Type B pancreatic cell (in vitro differentiated cells): ENCODE data around the gene CD4. TPM values are rescaled to one million over a fixed set of nuclear protein-coding genes. Genes with fewer than 3 reads are reported as not detected.
"Not testable (repeated sequence)": the region's sequence is repeated elsewhere in the genome, so short reads cannot be mapped to it uniquely, and the experiment has no call there.

Source experiments
- DNase-seq: peaks from one replicate; pipeline ENCODE4 v3.0.0; 2021; ENCODE audit warnings: mixed read lengths; ENCODE audit not compliant: unreplicated experiment; ENCODE audit errors: extremely low spot score
- H3K27ac Mint-ChIP-seq: 2 replicates; pipeline ENCODE4 v1.8.0; 2021; ENCODE audit warnings: mild to moderate bottlenecking, mixed read lengths
- H3K27me3 Mint-ChIP-seq: 2 replicates; pipeline ENCODE4 v1.8.0; 2021; ENCODE audit warnings: mixed read lengths
- H3K36me3 Mint-ChIP-seq: 2 replicates; pipeline ENCODE4 v1.8.0; 2021; ENCODE audit warnings: mixed read lengths
- H3K4me1 Mint-ChIP-seq: one replicate; pipeline ENCODE4 v1.8.0; 2021; ENCODE audit warnings: mixed read lengths; ENCODE audit not compliant: unreplicated experiment
- H3K4me3 Mint-ChIP-seq: 2 replicates; pipeline ENCODE4 v1.8.0; 2021; ENCODE audit warnings: mild to moderate bottlenecking, mixed read lengths
- H3K9me3 Mint-ChIP-seq: 2 replicates; pipeline ENCODE4 v1.8.0; 2021; ENCODE audit warnings: mixed read lengths
- total RNA-seq: library from RNA; stranded (reverse); gene quantifications from 2 replicates; pipeline ENCODE4 v1.2.1, GENCODE V29; 2021; ENCODE audit warnings: low replicate concordance
- TF ChIP-seq, protein P1 (sequence below): fragments of 200-600 bp; sonication (generic); conservative IDR thresholded peaks from 2 replicates; pipeline ENCODE4 v1.5.0; 2021; ENCODE audit warnings: antibody characterized with exemption, mild to moderate bottlenecking

CD4 gene
- total RNA-seq, 1 donor from 2014 or later, result 0.65 TPM

DNA sequence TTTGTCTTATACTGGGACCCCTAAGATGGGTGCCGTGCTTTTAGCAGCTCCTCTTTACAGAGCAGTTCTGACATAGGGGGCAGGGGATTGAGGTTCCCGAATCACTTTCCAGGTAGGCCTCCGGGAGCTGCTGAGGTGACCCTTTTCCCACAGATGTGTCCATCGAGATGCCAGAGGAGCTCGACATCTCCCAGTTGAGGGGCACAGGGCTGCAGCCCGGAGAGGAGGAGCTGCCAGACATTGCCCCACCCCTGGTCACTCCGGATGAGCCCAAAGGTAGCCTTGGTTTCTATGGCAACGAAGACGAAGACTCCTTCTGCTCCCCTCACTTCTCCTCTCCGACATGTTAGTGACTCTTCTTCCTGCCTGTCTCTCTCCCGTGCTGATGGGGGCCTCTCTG is 73.7 kb downstream of the CD4 start:
- Mint-ChIP-seq H3K36me3 (peaks cover 41% of the 10 kb centered on the region), H3K4me1 (peaks cover 5% of the 10 kb centered on the region), H3K27me3 (no peaks in the 10 kb centered on the region), H3K9me3 (no peaks in the 10 kb centered on the region), H3K27ac (no peak overlapping the region), H3K4me3 (no peak overlapping the region)
- TF ChIP-seq, protein P1, sequence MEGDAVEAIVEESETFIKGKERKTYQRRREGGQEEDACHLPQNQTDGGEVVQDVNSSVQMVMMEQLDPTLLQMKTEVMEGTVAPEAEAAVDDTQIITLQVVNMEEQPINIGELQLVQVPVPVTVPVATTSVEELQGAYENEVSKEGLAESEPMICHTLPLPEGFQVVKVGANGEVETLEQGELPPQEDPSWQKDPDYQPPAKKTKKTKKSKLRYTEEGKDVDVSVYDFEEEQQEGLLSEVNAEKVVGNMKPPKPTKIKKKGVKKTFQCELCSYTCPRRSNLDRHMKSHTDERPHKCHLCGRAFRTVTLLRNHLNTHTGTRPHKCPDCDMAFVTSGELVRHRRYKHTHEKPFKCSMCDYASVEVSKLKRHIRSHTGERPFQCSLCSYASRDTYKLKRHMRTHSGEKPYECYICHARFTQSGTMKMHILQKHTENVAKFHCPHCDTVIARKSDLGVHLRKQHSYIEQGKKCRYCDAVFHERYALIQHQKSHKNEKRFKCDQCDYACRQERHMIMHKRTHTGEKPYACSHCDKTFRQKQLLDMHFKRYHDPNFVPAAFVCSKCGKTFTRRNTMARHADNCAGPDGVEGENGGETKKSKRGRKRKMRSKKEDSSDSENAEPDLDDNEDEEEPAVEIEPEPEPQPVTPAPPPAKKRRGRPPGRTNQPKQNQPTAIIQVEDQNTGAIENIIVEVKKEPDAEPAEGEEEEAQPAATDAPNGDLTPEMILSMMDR, result no peak
- no peak for DNase-seq

DNA sequence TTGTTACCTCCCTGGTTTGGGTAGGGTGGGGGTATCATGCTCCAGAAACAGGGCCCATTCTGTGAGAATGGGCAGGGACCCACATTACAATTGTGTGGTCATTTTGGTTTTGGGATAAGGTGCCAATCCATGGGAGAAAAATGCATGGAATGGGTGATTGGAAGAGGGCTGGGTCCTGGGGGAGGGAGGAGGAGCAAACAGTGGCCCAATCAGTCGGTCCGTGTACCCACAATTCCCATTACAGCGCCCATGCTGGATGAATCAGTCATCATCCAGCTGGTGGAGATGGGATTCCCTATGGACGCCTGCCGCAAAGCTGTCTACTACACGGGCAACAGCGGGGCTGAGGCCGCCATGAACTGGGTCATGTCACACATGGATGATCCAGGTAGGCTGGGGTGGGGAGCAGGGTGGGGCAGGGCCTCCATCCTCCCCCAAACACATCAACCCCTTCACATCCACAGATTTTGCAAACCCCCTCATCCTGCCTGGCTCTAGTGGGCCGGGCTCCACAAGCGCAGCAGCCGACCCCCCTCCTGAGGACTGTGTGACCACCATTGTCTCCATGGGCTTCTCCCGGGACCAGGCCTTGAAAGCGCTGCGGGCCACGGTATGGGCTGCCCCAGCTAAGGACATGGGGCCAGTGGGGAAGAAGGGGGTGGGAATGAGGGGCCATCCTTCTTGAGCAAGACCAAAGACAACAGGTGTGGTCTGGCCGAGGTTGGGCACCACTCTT is 74.4 kb downstream of the CD4 start:
- Mint-ChIP-seq H3K27me3 (no peaks in the 10 kb centered on the region), H3K4me1 (peaks cover 9% of the 10 kb centered on the region), H3K9me3 (no peaks in the 10 kb centered on the region), H3K27ac (no peak overlapping the region), H3K4me3 (no peak overlapping the region), H3K36me3 (peaks cover 41% of the 10 kb centered on the region)
- TF ChIP-seq, protein P1, result no peak
- no peak for DNase-seq

DNA sequence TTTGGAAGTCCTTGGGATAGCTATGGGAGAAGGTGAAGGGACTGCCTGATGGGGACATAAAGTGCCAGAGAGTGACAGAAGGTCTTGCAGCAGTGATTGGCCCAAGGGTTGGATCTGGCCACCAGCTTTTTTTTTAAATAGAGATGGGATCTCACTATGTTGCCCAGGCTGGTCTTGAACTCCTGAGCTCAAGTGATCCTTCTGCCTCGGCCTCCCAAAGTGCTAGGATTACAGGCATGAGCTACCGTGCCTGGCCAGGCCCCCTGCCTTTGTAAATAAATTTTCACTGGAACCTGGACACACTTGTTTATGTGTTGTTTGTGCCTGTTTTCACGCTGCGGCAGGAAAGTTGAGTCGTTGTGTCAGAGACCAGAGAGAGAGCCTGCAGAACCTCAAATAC is 76.0 kb downstream of the CD4 start:
- not testable (repeated sequence) for H3K27ac Mint-ChIP-seq, DNase-seq, H3K27me3 Mint-ChIP-seq, H3K9me3 Mint-ChIP-seq
- peaks cover 18% of the 10 kb centered on the region for H3K4me1 Mint-ChIP-seq
- peak overlapping the region; percentile 70 for H3K4me3 Mint-ChIP-seq
- peaks cover 52% of the 10 kb centered on the region for H3K36me3 Mint-ChIP-seq

DNA sequence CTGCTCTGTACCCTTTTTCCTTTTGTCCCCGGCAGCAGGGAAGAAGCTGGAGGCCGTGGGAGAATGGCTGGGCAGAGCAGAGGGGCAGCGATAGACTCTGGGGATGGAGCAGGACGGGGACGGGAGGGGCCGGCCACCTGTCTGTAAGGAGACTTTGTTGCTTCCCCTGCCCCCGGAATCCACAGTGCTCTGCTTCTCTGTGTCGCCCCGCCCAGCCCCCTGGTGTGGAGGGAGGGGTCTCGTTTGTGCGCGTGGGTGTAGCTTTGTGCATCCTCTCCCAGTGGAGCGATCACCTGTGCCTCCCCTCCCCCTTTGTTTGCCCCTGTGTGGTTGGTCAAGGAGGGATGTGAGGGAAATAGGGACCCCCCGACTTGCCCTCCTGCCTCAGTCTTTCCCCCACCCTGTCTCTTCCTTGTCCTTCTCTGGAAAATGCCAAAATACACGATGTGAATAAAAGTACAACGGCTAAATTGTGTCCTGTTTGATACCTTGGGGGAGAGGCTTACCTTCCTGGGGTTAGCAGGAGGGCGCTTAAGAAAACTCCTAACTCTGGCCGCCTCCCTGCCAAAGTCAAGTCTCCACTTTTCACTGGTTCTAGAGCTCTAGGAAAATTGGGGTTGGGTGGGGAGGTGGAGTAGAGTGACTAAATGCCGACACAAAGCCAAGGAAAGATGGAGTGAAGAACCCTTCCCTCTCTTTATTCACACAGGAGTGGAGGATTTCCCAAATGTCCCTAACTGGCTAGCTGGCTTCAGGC is 77.0 kb downstream of the CD4 start:
- TF ChIP-seq, protein P1, result no peak
- Mint-ChIP-seq H3K4me1 (peaks cover 18% of the 10 kb centered on the region), H3K27me3 (no peaks in the 10 kb centered on the region), H3K4me3 (peak overlapping the region; percentile 97), H3K27ac (peak overlapping the region; percentile 96), H3K36me3 (peaks cover 46% of the 10 kb centered on the region), H3K9me3 (no peaks in the 10 kb centered on the region)
- DNase-seq, result no peak

DNA sequence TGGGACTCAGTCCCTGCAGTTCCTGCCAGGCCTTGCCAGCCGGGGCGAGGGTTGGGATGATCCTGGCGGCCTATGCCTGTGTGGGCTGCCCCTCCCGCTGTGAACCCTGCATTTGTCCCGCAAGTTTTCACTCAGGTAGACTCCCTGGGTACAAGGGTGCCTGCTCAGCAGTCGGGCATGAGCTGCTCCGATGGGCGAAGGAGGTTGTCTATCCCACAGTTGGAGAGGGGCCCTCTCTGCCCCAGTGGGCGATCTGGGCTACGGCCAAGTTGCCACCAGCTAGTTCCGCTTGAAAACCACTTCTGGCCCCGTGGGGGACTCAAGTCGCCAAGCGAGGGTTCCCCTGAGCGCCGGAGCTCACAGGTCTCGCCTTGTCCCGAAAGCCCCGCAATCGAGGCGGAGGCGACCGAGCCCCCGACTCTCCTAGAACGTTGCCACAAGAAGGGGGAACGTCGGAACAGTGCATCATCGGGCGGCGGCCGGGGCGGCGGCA is 77.6 kb downstream of the CD4 start:
- TF ChIP-seq, protein P1, result no peak
- H3K36me3 Mint-ChIP-seq, result peaks cover 45% of the 10 kb centered on the region
- H3K27ac Mint-ChIP-seq, result peak overlapping the region; percentile 96
- H3K4me1 Mint-ChIP-seq, result peaks cover 23% of the 10 kb centered on the region
- H3K27me3 Mint-ChIP-seq, result no peaks in the 10 kb centered on the region
- H3K9me3 Mint-ChIP-seq, result no peaks in the 10 kb centered on the region
- no peak for DNase-seq
- peak overlapping the region; percentile 97 for H3K4me3 Mint-ChIP-seq
